HepG2 (cell line): ENCODE results near the gene SUCLG1. TPM values are rescaled to one million over a fixed set of nuclear protein-coding genes. Genes with fewer than 3 reads are reported as not detected.

ENCODE experiments used
- ARID4A ChIP-seq: sonication (generic); formaldehyde crosslinking; IDR thresholded peaks from 2 replicates; pipeline ENCODE4 v1.5.0; 2020; ENCODE audit warnings: mild to moderate bottlenecking, missing genetic modification reagents, borderline replicate concordance
- CCAR2 ChIP-seq: fragments of 200-400 bp; formaldehyde crosslinking; optimal IDR thresholded peaks from 2 replicates; pipeline ENCODE3; 2018; ENCODE audit warnings: low read depth, mild to moderate bottlenecking, low read length, moderate library complexity
- ELK4 ChIP-seq: sonication (generic); formaldehyde crosslinking; IDR thresholded peaks from 2 replicates; pipeline ENCODE4 v1.9.0; 2021; ENCODE audit warnings: missing genetic modification reagents, borderline replicate concordance
- FOXP4 ChIP-seq: sonication (generic); formaldehyde crosslinking; IDR thresholded peaks from 2 replicates; pipeline ENCODE4 v1.4.0; 2020; ENCODE audit warnings: missing genetic modification reagents
- GTF2F1 ChIP-seq: fragments of 150-350 bp; IDR thresholded peaks from 2 replicates; pipeline ENCODE4 v1.6.1; 2014; ENCODE audit warnings: low read length
- HCFC1 ChIP-seq: fragments of 150-350 bp; IDR thresholded peaks from 2 replicates; pipeline ENCODE4 v1.6.1; 2014; ENCODE audit warnings: low read depth, low read length
- HDAC6 ChIP-seq: fragments of 200-600 bp; sonication (generic); IDR thresholded peaks from 2 replicates; pipeline ENCODE4 v1.7.0; 2017; ENCODE audit warnings: mild to moderate bottlenecking, antibody characterized with exemption, low read length, low read depth
- HOXD1 ChIP-seq: sonication (generic); formaldehyde crosslinking; IDR thresholded peaks from 2 replicates; pipeline ENCODE4 v1.5.0; 2020; ENCODE audit warnings: missing genetic modification reagents
- IKZF1 ChIP-seq: fragments of 450-650 bp; IDR thresholded peaks from 2 replicates; pipeline ENCODE4 v1.7.1; 2016
- IRF2 ChIP-seq: IDR thresholded peaks from 2 replicates; pipeline ENCODE4 v1.6.1; 2018; ENCODE audit warnings: missing genetic modification reagents, missing compliant biosample characterization
- NCOR1 ChIP-seq: fragments of 200-600 bp; sonication (generic); IDR thresholded peaks from 2 replicates; pipeline ENCODE4 v1.7.0; 2017; ENCODE audit warnings: antibody characterized with exemption, low read length, borderline replicate concordance
- NKX3-1 ChIP-seq: sonication (generic); formaldehyde crosslinking; IDR thresholded peaks from 2 replicates; pipeline ENCODE4 v1.5.0; 2020; ENCODE audit warnings: missing genetic modification reagents
- SMC3 ChIP-seq: IDR thresholded peaks from 2 replicates; pipeline ENCODE4 v1.6.1; 2011; ENCODE audit warnings: low read length, improper control_type of control experiment
- ZBTB1 ChIP-seq: sonication (generic); formaldehyde crosslinking; IDR thresholded peaks from 2 replicates; pipeline ENCODE4 v1.4.0; 2020; ENCODE audit warnings: missing genetic modification reagents, borderline replicate concordance
- ZMAT3 ChIP-seq: sonication (generic); formaldehyde crosslinking; conservative IDR thresholded peaks from 2 replicates; pipeline ENCODE4 v1.7.0; 2021; ENCODE audit warnings: missing genetic modification reagents
- ZNF282 ChIP-seq: fragments of 450-650 bp; IDR thresholded peaks from 2 replicates; pipeline ENCODE4 v1.6.1; 2018; ENCODE audit not compliant: partially characterized antibody
- ZNF414 ChIP-seq: sonication (generic); formaldehyde crosslinking; IDR thresholded peaks from 2 replicates; pipeline ENCODE4 v1.5.0; 2020; ENCODE audit warnings: missing genetic modification reagents
- ZNF547 ChIP-seq: sonication (generic); formaldehyde crosslinking; IDR thresholded peaks from 2 replicates; pipeline ENCODE4 v1.5.1; 2020; ENCODE audit warnings: mild to moderate bottlenecking, missing genetic modification reagents
- ZSCAN22 ChIP-seq: sonication (generic); formaldehyde crosslinking; IDR thresholded peaks from 2 replicates; pipeline ENCODE4 v1.4.0; 2020; ENCODE audit warnings: mild to moderate bottlenecking, missing genetic modification reagents
- ZSCAN9 ChIP-seq: IDR thresholded peaks from 2 replicates; pipeline ENCODE4 v1.6.1; 2016; ENCODE audit warnings: borderline replicate concordance
- polyA plus RNA-seq, 8 experiments: library from polyadenylated mRNA; depleted of rRNA in 3 of 8; stranded (reverse) in 7 of 8; unstranded in 1 of 8; fragments of >200 nt; fragmentation: Illumina TruSeq in 4 of 8; extraction: Trizol in 4 of 8; gene quantifications; 2 replicates each; pipeline versions ENCODE4 v1.2.1 to v1.2.3, GENCODE V29; 2011 to 2016; ENCODE audit warnings: low read depth in 4 of 8, missing spikeins in 1 of 8, mixed read lengths in 1 of 8; ENCODE audit not compliant: insufficient read depth in 1 of 8
- total RNA-seq, 5 experiments: library from RNA; depleted of rRNA; stranded (reverse); fragments of >200 nt; fragmentation: Illumina TruSeq; extraction: Trizol; gene quantifications; 2 replicates each; pipeline ENCODE4 v1.2.3, GENCODE V29; 2016; ENCODE audit warnings: low read depth in 1 of 5

The SUCLG1 gene
- total and polyA plus RNA-seq, 2 of the 13 experiments (the other 11 are each of a cell fraction or from before 2014, with no cell fraction given) = 58.7 to 121 TPM

- peak; percentile 86; the same call in 1 of the 2 replicates for TF ChIP-seq ARID4A (CRISPR knock-in tag)
- peak; percentile 87 for TF ChIP-seq HCFC1
- TF ChIP-seq IKZF1 = no peak
- TF ChIP-seq ELK4 (CRISPR knock-in tag) = no peak
- no peak for TF ChIP-seq ZNF282
- TF ChIP-seq ZBTB1 = no peak
- peak; percentile 58; the same call in 1 of the 2 replicates for TF ChIP-seq HDAC6
- peak; percentile 11; the same call in 1 of the 2 replicates for TF ChIP-seq ZSCAN9 (CRISPR knock-in tag)
- TF ChIP-seq NCOR1 = peak; percentile 49; the same call in 1 of the 2 replicates
- TF ChIP-seq ZMAT3 = 0 out of 2 replicates have a peak, but pooled peaks have one; percentile 13
- 0 out of 2 replicates have a peak, but pooled peaks have one; percentile 56 for TF ChIP-seq NKX3-1 (CRISPR knock-in tag)
- TF ChIP-seq ZSCAN22 (CRISPR knock-in tag) = peak; percentile 83; the same call in 1 of the 2 replicates
- no peak for TF ChIP-seq ZNF414
- no peak for TF ChIP-seq GTF2F1
- TF ChIP-seq CCAR2 = no peak
- TF ChIP-seq IRF2 (CRISPR knock-in tag) = peak; percentile 86
- TF ChIP-seq FOXP4 (CRISPR knock-in tag) = no peak
- peak; percentile 70; the same call in 1 of the 2 replicates for TF ChIP-seq ZNF547 (CRISPR knock-in tag)
- no peak for TF ChIP-seq SMC3
- peak; percentile 63; the same call in 1 of the 2 replicates for TF ChIP-seq HOXD1 (CRISPR knock-in tag)
These were observed at the start of gene SUCLG1 (continued) for GRCh38 chr2:84459018-84459943.
